ENCODE measurements around the gene WWC2. TPM values are rescaled to one million over a fixed set of nuclear protein-coding genes. Genes with fewer than 3 reads are reported as not detected.

WWC2 gene
- total RNA-seq, 4 donors from 2014 or later: 4.6 to 40.4 (median 9.5) TPM

- H3K4me1 ChIP-seq: no peaks in the 10 kb centered on the region
- H3K4me3 ChIP-seq: no peak overlapping the region
- H3K27ac ChIP-seq: no peak overlapping the region
- no peaks in the 10 kb centered on the region for H3K27me3 ChIP-seq
- H3K36me3 ChIP-seq: no peaks in the 10 kb centered on the region
- no peak for DNase-seq
- H3K9me3 ChIP-seq: no peaks in the 10 kb centered on the region
- TF ChIP-seq POLR2A (IDR thresholded peaks at IDR 0.05): no peak
Measured at GRCh38 chr4:183154701-183155391, 55.8 kb downstream of the WWC2 start.

GRCh38 chr4:183155450-183156184 is 56.6 kb downstream of the WWC2 start:
- TF ChIP-seq POLR2A (IDR thresholded peaks at IDR 0.05) (no peak), CTCF (IDR thresholded peaks at IDR 0.05) (no peak)
- Histone ChIP-seq H3K27me3 (no peaks in the 10 kb centered on the region), H3K4me1 (no peaks in the 10 kb centered on the region), H3K27ac (no peak overlapping the region), H3K4me3 (no peak overlapping the region), H3K9me3 (no peaks in the 10 kb centered on the region), H3K36me3 (no peaks in the 10 kb centered on the region)
- no peak for DNase-seq

- no peaks in the 10 kb centered on the region for H3K27me3 ChIP-seq
- DNase-seq: no peak
- no peaks in the 10 kb centered on the region for H3K36me3 ChIP-seq
- H3K9me3 ChIP-seq: no peaks in the 10 kb centered on the region
- no peaks in the 10 kb centered on the region for H3K4me1 ChIP-seq
- TF ChIP-seq CTCF (IDR thresholded peaks at IDR 0.05): no peak
- TF ChIP-seq POLR2A (IDR thresholded peaks at IDR 0.05): no peak
- no peak overlapping the region for H3K27ac ChIP-seq
- no peak overlapping the region for H3K4me3 ChIP-seq
Measured at GRCh38 chr4:183157215-183157614, 58.2 kb downstream of the WWC2 start.

DNA sequence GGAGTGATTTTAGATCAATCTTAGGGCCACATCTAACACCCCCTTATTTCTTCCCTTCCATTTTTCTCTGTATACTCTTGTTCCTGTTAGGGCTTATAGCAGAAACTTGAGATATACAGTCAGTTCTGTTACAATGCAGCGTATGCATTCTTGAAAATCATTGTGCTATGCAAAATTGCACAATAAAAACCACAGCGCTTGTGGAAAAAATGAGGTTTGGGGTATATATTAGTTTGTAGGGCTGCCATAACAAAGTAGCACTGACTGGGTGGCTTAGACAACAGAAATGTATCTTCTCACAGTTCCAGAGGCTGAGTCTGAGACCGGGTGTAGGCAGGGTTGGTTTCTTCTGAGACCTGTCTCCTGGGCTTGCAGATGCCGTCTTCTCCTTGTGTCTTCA is 59.0 kb downstream of the WWC2 start:
- no peaks in the 10 kb centered on the region for H3K36me3 ChIP-seq
- H3K4me1 ChIP-seq: no peaks in the 10 kb centered on the region
- no peaks in the 10 kb centered on the region for H3K9me3 ChIP-seq
- TF ChIP-seq POLR2A (IDR thresholded peaks at IDR 0.05) (no peak), CTCF (IDR thresholded peaks at IDR 0.05) (no peak)
- DNase-seq: no peak
- no peaks in the 10 kb centered on the region for H3K27me3 ChIP-seq
- no peak overlapping the region for H3K4me3 ChIP-seq
- H3K27ac ChIP-seq: no peak overlapping the region

DNA sequence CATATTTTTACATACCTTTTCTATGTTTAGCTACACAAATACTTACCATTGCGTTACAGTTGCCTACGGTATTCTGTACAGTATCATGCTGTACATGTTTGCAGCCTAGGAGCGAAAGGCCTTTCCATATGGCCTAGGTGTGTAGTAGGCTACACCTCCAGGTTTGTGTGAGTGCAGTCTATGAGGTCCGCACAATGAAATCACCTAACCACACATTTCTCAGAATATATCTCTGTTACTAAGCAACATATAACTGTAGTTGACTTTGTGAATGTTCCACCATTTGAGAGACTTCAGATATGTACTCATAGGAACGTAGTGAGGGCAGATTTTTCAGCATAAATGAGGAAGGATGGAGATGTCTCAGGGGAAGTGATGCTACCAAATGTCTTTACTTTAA is 62.6 kb downstream of the WWC2 start:
- H3K9me3 ChIP-seq: no peaks in the 10 kb centered on the region
- DNase-seq: no peak
- TF ChIP-seq POLR2A (IDR thresholded peaks at IDR 0.05): no peak
- no peak for TF ChIP-seq CTCF (IDR thresholded peaks at IDR 0.05)

GRCh38 chr4:183163135-183163534 is 64.1 kb downstream of the WWC2 start:
- no peaks in the 10 kb centered on the region for H3K4me1 ChIP-seq
- no peaks in the 10 kb centered on the region for H3K36me3 ChIP-seq
- no peak overlapping the region for H3K4me3 ChIP-seq
- H3K27ac ChIP-seq: no peak overlapping the region
- TF ChIP-seq CTCF (IDR thresholded peaks at IDR 0.05): no peak
- no peak for TF ChIP-seq POLR2A (IDR thresholded peaks at IDR 0.05)
- H3K9me3 ChIP-seq: no peaks in the 10 kb centered on the region
- DNase-seq: no peak
- no peaks in the 10 kb centered on the region for H3K27me3 ChIP-seq

More for the DNA sequence above, 62.6 kb downstream of the WWC2 start:
- Histone ChIP-seq H3K27me3 (no peaks in the 10 kb centered on the region), H3K4me3 (no peak overlapping the region), H3K36me3 (no peaks in the 10 kb centered on the region), H3K27ac (no peak overlapping the region), H3K4me1 (no peaks in the 10 kb centered on the region)

Measured in Peyer's patch (tissue), 4 donors.